Uterus (tissue), 4 donors: Measurements from ENCODE around the gene SCAF8. TPM values are rescaled to one million over a fixed set of nuclear protein-coding genes. Genes with fewer than 3 reads are reported as not detected.

ENCODE experiments used
- DNase-seq, 2 donors: peaks; one replicate each; pipeline ENCODE4 v3.0.0-alpha.2; 2019 to 2020
- H3K27ac ChIP-seq, 2 donors: fragments of 200-600 bp; sonication (generic); 1 replicate in 1 of 2; 2 replicates in 1 of 2; pipeline ENCODE4 v1.5.1; 2016 to 2018
- H3K27me3 ChIP-seq, 2 donors: fragments of 200-600 bp; sonication (generic); one replicate each; pipeline ENCODE4 v1.5.1; 2018 to 2019; ENCODE audit warnings: control low read depth in 1 of 2
- H3K36me3 ChIP-seq, 2 donors: fragments of 200-600 bp; sonication (generic); one replicate each; pipeline ENCODE4 v1.5.1; 2019; ENCODE audit warnings: control low read depth in 1 of 2
- H3K4me1 ChIP-seq, 2 donors: fragments of 200-600 bp; sonication (generic); one replicate each; pipeline ENCODE4 v1.5.1; 2018 to 2019; ENCODE audit warnings: control low read depth in 1 of 2
- H3K4me3 ChIP-seq, 2 donors: fragments of 200-600 bp; sonication (generic); 1 replicate in 1 of 2; 2 replicates in 1 of 2; pipeline ENCODE4 v1.5.1; 2018 to 2019; ENCODE audit warnings: mild to moderate bottlenecking in 1 of 2
- H3K9me3 ChIP-seq, 2 donors: fragments of 200-600 bp; sonication (generic); one replicate each; pipeline ENCODE4 v1.5.1; 2019; ENCODE audit warnings: control low read depth in 1 of 2
- POLR2A ChIP-seq, 2 donors: fragments of 450-650 bp; IDR thresholded peaks; one replicate each; pipeline ENCODE4 v1.6.1; 2016; ENCODE audit warnings: antibody characterized with exemption in 2 of 2, mild to moderate bottlenecking in 1 of 2, moderate library complexity in 1 of 2
- intact Hi-C: fragments of 100-400 bp; cut with DNase I; formaldehyde crosslinking; loops from one replicate; pipeline ENCODE4 v1.15.1; 2023; ENCODE audit warnings: low total_unique reads
- total RNA-seq, 4 donors: library from RNA; depleted of rRNA in 3 of 4; stranded (reverse); fragments of >200 nt in 3 of 4; gene quantifications; one replicate each; pipeline versions ENCODE4 v1.1.0 to v1.2.4, GENCODE V29; 2014 to 2023
- TF ChIP-seq, protein P1 (sequence below), 4 experiments: fragments of 200-600 bp in 2 of 4; fragments of 450-650 bp in 2 of 4; sonication (generic) in 2 of 4; IDR thresholded peaks; one replicate each; pipeline ENCODE4 v1.5.1; 2016 to 2019; ENCODE audit warnings: antibody characterized with exemption in 4 of 4, mild to moderate bottlenecking in 2 of 4, moderate library complexity in 1 of 4
- donor health status: DM: yes; HTN: yes; CAD: no.

SCAF8 gene
- total RNA-seq, 4 donors from 2014 or later = 28.7 to 85.9 (median 53.8) TPM

DNA sequence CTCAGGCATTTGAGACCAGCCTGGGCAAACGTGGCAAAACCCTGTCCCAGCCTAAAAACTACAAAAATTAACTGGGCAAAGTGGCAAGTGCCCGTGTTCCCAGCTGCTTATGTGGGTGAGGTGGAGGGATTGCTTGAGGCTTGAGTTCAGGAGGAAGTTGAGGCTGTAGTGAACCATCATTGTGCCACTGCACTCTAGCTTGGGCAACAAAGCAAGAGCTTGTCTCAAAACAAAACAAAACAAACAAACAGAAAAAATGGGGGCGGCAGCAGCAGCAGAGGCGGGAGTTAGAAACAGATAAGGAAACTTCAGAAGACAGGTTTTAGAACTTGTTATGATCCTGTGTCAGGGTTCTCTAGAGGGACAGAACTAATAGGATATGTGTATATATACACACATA lies 49.0 kb downstream of the SCAF8 start:
- Histone ChIP-seq H3K36me3 (no peaks in the 10 kb centered on the region), H3K27ac (no peak overlapping the region), H3K4me1 (no peaks in the 10 kb centered on the region), H3K27me3 (no peaks in the 10 kb centered on the region), H3K4me3 (no peak overlapping the region), H3K9me3 (no peaks in the 10 kb centered on the region)
- no peak for DNase-seq
- intact Hi-C loops = no loop called here
- TF ChIP-seq POLR2A (IDR thresholded peaks at IDR 0.05) = no peak
- TF ChIP-seq, protein P1, sequence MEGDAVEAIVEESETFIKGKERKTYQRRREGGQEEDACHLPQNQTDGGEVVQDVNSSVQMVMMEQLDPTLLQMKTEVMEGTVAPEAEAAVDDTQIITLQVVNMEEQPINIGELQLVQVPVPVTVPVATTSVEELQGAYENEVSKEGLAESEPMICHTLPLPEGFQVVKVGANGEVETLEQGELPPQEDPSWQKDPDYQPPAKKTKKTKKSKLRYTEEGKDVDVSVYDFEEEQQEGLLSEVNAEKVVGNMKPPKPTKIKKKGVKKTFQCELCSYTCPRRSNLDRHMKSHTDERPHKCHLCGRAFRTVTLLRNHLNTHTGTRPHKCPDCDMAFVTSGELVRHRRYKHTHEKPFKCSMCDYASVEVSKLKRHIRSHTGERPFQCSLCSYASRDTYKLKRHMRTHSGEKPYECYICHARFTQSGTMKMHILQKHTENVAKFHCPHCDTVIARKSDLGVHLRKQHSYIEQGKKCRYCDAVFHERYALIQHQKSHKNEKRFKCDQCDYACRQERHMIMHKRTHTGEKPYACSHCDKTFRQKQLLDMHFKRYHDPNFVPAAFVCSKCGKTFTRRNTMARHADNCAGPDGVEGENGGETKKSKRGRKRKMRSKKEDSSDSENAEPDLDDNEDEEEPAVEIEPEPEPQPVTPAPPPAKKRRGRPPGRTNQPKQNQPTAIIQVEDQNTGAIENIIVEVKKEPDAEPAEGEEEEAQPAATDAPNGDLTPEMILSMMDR (IDR thresholded peaks at IDR 0.05) = no peak

DNA sequence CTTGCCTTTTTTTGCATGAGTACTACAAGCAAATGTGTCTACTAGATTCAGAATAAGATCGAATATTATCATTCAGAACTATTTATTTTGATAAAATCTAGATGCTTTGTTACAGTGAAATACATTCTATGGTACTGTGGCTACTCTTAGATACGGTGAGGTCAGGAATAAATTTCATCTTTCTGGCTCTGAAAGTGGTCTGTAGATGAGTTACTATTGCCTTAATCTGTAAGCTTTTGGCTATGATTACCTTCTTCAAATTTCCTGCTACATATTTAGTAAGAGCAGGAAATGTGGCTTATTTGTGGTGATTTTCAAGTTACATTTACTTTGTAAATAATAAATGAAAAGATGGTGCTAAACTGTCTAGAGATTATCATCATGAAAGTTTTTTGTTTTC lies 50.0 kb downstream of the SCAF8 start:
- Histone ChIP-seq H3K4me1 (no peaks in the 10 kb centered on the region), H3K27ac (no peak overlapping the region), H3K9me3 (no peaks in the 10 kb centered on the region), H3K4me3 (no peak overlapping the region), H3K36me3 (no peaks in the 10 kb centered on the region), H3K27me3 (no peaks in the 10 kb centered on the region)
- intact Hi-C loops = no loop called here
- no peak for DNase-seq
- TF ChIP-seq POLR2A (IDR thresholded peaks at IDR 0.05) = no peak
- TF ChIP-seq, protein P1 (IDR thresholded peaks at IDR 0.05) = no peak

DNA sequence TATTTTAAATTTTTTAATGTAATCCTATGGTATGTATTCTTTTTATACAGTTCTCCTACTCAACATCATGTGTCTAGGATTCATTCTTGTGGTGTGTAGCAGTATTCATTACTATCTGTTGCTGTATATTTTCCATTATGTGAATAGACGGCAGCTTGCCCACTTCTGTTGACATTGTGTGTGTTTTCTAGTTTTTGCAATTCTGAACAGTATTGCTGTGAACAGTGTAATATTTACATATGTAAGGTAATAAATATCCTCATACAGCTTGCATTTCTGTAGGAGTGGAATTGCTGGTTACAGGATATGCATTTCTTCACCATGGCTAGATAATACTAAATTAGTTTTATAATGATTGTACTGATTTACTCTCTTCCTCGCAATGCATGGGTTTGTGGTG lies 51.9 kb downstream of the SCAF8 start:
- no peaks in the 10 kb centered on the region for H3K4me1 ChIP-seq
- no peak overlapping the region for H3K4me3 ChIP-seq
- no peak overlapping the region for H3K27ac ChIP-seq
- TF ChIP-seq POLR2A (IDR thresholded peaks at IDR 0.05) = no peak
- TF ChIP-seq, protein P1 (IDR thresholded peaks at IDR 0.05) = no peak
- H3K36me3 ChIP-seq = no peaks in the 10 kb centered on the region
- DNase-seq = no peak
- intact Hi-C loops = no loop called here
- H3K27me3 ChIP-seq = no peaks in the 10 kb centered on the region
- H3K9me3 ChIP-seq = no peaks in the 10 kb centered on the region

DNA sequence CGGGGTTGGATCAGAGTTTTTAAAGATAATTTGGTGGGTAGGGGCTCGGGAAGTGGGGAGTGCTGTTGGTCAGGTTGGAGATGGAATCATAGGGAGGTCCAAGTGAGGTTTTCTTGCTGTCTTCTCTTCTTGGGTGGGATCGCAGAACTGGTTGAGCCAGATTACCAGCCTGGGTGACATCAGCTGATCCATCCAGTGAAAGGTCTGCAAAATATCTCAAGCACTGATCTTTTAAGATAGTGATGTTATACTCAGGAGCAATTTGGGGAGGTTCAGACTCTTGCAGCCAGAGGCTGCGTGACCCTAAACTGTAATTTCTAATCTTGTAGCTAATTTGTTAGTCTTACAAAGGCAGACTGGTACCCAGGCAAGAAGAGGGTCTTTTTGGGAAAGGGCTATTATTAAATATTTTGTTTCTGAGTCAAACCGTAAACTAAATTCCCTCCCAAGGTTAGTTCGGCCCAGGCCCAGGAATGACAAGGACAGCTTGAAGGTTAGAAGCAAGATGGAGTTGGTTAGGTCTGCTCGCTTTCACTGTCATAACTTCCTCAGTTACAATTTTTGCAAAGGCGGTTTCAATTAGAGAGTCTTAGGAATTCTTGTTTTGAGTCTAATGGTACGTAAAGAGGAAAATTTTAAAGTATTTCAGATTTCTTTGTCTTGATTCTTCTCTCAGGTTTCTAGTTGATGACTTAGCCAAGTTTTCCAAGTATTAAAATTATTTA lies 53.1 kb downstream of the SCAF8 start:
- intact Hi-C loops = no loop called here
- TF ChIP-seq, protein P1 (IDR thresholded peaks at IDR 0.05) = no peak
- TF ChIP-seq POLR2A (IDR thresholded peaks at IDR 0.05) = no peak

DNA sequence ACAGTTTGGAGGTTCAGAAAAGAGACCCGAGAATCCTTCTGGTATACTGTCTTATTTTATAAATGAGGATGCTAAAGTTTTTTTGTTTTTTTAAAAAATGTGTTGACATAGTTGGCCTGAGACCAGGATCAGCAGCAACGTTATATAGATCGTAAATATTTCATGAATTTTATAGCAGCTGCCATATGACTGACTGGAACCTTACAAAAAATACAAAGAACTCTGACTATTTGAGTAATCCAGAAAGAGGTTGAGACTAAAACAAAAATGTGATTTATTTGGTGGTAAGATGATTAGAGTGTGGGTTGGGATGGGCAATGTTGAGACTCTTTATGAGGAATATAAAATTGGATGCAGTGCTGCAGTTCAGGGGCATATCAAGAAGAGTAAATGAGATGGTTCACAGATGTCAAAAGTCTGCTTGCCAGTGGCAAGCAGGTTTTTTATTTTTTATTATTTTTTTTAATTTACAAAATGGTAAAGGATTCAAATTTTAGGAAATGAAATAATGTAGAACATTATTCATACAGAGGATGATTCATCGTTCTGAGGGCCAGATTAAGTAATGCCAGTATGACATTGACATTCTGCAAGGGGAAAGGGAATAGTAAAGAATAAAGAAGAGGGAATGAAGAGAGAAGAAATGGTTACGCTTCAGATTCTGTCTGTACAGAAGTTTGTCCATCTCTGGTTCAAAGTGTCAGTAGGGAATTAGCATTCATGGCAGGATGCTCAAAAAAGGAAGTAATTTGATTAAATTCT lies 58.5 kb downstream of the SCAF8 start:
- Histone ChIP-seq H3K36me3 (no peaks in the 10 kb centered on the region), H3K9me3 (no peaks in the 10 kb centered on the region), H3K4me3 (no peak overlapping the region), H3K27ac (peak overlapping the region in 1 of 2 donors; percentile 3), H3K4me1 (no peaks in the 10 kb centered on the region), H3K27me3 (no peaks in the 10 kb centered on the region)
- TF ChIP-seq, protein P1 (IDR thresholded peaks at IDR 0.05) = no peak
- TF ChIP-seq POLR2A (IDR thresholded peaks at IDR 0.05) = no peak
- intact Hi-C loops = no loop called here
- DNase-seq = no peak

More for the DNA sequence above, 53.1 kb downstream of the SCAF8 start:
- DNase-seq = no peak
- Histone ChIP-seq H3K4me3 (no peak overlapping the region), H3K9me3 (no peaks in the 10 kb centered on the region), H3K27me3 (no peaks in the 10 kb centered on the region), H3K36me3 (no peaks in the 10 kb centered on the region), H3K27ac (no peak overlapping the region), H3K4me1 (no peaks in the 10 kb centered on the region)
